DND-41 (cell line): ENCODE measurements around the gene CARD14.

Source experiments
- EZH2 ChIP-seq: IDR thresholded peaks from 3 replicates; pipeline ENCODE4 v1.6.1; 2012; ENCODE audit warnings: borderline replicate concordance, low read depth, mild to moderate bottlenecking, moderate library complexity, low read length, inconsistent platforms; ENCODE audit not compliant: severe bottlenecking
- TF ChIP-seq, protein P1 (sequence below): IDR thresholded peaks from 2 replicates; pipeline ENCODE4 v1.5.1; 2012; ENCODE audit warnings: borderline replicate concordance, low read length, moderate library complexity, mild to moderate bottlenecking; ENCODE audit not compliant: poor library complexity, severe bottlenecking; ENCODE audit errors: extremely low read depth

DNA sequence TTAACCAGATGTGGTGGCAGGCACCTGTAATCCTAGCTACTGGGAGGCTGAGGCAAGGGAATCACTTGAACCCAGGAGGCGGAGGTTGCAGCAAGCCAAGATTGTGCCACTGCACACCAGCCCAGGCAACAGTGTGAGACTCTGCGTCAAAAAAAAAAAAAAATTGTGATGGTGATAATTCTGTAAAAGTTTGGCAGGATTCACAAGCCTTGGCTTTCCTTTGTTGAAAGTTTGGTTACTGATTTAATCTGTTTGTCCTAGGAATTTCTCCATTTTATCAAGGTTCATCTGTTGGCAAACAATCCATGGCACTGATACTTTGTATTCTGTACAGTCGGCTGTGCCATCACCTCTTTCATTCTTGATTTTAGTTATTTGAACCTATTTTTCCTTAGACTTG is 38.8 kb upstream of the CARD14 start:
- TF ChIP-seq, protein P1, sequence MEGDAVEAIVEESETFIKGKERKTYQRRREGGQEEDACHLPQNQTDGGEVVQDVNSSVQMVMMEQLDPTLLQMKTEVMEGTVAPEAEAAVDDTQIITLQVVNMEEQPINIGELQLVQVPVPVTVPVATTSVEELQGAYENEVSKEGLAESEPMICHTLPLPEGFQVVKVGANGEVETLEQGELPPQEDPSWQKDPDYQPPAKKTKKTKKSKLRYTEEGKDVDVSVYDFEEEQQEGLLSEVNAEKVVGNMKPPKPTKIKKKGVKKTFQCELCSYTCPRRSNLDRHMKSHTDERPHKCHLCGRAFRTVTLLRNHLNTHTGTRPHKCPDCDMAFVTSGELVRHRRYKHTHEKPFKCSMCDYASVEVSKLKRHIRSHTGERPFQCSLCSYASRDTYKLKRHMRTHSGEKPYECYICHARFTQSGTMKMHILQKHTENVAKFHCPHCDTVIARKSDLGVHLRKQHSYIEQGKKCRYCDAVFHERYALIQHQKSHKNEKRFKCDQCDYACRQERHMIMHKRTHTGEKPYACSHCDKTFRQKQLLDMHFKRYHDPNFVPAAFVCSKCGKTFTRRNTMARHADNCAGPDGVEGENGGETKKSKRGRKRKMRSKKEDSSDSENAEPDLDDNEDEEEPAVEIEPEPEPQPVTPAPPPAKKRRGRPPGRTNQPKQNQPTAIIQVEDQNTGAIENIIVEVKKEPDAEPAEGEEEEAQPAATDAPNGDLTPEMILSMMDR: no peak
- no peak for TF ChIP-seq EZH2
